T-helper 2 cell treated with Interferon-gamma antibody and Interleukin-4, amounts not matched to agents 5 μg/mL and 100 μg/mL, for 36 hours (primary cell): ENCODE data around the gene SPAG16.

Source experiments
- DNase-seq: peaks from one replicate; pipeline ENCODE4 v3.0.0; 2021; ENCODE audit warnings: low spot score
- H3K27ac Mint-ChIP-seq: one replicate; pipeline ENCODE4 v1.8.0; 2021; ENCODE audit warnings: mild to moderate bottlenecking, mixed read lengths
- H3K27me3 Mint-ChIP-seq: one replicate; pipeline ENCODE4 v1.8.0; 2021; ENCODE audit warnings: low read depth, mixed read lengths
- H3K36me3 Mint-ChIP-seq: one replicate; pipeline ENCODE4 v1.8.0; 2021; ENCODE audit warnings: low read depth, mixed read lengths
- H3K4me1 Mint-ChIP-seq: one replicate; pipeline ENCODE4 v1.8.0; 2021; ENCODE audit warnings: low read depth, mixed read lengths
- H3K4me3 Mint-ChIP-seq: one replicate; pipeline ENCODE4 v1.8.0; 2022; ENCODE audit warnings: mild to moderate bottlenecking, moderate library complexity, mixed read lengths
- H3K9me3 Mint-ChIP-seq: one replicate; pipeline ENCODE4 v1.8.0; 2021; ENCODE audit warnings: mixed read lengths

SPAG16 gene

DNA sequence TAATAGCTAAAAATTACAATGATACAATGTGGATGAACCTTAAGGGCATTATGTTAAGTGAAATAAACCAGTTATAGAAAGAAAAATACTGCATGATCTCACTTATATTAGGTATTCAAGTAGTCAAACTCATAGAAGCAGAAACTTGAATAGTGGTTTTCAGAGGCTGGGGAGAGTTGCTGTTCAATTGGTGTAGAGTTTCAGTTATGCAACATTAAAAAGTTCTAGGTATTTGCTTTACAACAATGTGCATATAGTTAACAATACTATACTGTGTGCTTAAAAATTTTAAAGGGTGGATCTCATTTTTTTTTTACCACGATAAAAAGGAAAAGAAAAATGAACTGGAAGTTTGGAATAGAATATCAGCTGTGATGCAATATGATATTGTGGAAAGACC lies 479.1 kb downstream of the SPAG16 start:
- no peaks in the 10 kb centered on the region for H3K9me3 Mint-ChIP-seq
- no peak overlapping the region for H3K4me3 Mint-ChIP-seq
- H3K4me1 Mint-ChIP-seq: no peaks in the 10 kb centered on the region
- DNase-seq: no peak
- H3K27me3 Mint-ChIP-seq: no peaks in the 10 kb centered on the region
- no peak overlapping the region for H3K27ac Mint-ChIP-seq
- H3K36me3 Mint-ChIP-seq: no peaks in the 10 kb centered on the region

DNA sequence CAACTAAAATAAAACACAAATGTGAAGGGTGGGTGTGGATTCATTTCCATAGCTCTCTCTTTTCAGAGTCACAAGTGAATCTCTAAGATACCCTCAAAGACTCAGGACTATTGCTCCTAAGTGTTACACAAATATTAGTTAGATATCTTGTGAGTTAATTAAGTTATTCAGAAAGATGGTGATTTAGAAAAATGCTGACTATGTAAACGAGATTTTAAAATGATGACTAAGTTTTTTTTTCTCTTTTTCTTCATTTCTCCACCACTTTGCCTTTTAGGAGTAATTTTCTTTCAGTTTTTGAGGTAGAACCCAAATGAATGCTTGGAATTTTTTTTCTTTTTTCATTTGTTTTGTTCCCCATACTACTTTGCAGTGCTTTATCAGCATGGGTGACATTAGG lies 479.7 kb downstream of the SPAG16 start:
- no peak overlapping the region for H3K27ac Mint-ChIP-seq
- H3K4me1 Mint-ChIP-seq: no peaks in the 10 kb centered on the region
- DNase-seq: no peak
- H3K4me3 Mint-ChIP-seq: no peak overlapping the region
- H3K9me3 Mint-ChIP-seq: no peaks in the 10 kb centered on the region
- no peaks in the 10 kb centered on the region for H3K36me3 Mint-ChIP-seq
- H3K27me3 Mint-ChIP-seq: no peaks in the 10 kb centered on the region

- no peaks in the 10 kb centered on the region for H3K36me3 Mint-ChIP-seq
- H3K4me1 Mint-ChIP-seq: no peaks in the 10 kb centered on the region
- no peak overlapping the region for H3K27ac Mint-ChIP-seq
- no peak overlapping the region for H3K4me3 Mint-ChIP-seq
- H3K9me3 Mint-ChIP-seq: no peaks in the 10 kb centered on the region
- DNase-seq: no peak
- H3K27me3 Mint-ChIP-seq: no peaks in the 10 kb centered on the region
Observed at GRCh38 chr2:213764849-213765248, 480.6 kb downstream of the SPAG16 start.

- H3K9me3 Mint-ChIP-seq: no peaks in the 10 kb centered on the region
- no peak overlapping the region for H3K4me3 Mint-ChIP-seq
- no peak overlapping the region for H3K27ac Mint-ChIP-seq
- no peaks in the 10 kb centered on the region for H3K36me3 Mint-ChIP-seq
- no peak for DNase-seq
- no peaks in the 10 kb centered on the region for H3K27me3 Mint-ChIP-seq
- H3K4me1 Mint-ChIP-seq: no peaks in the 10 kb centered on the region
Observed at GRCh38 chr2:213766062-213766461, 481.8 kb downstream of the SPAG16 start.

DNA sequence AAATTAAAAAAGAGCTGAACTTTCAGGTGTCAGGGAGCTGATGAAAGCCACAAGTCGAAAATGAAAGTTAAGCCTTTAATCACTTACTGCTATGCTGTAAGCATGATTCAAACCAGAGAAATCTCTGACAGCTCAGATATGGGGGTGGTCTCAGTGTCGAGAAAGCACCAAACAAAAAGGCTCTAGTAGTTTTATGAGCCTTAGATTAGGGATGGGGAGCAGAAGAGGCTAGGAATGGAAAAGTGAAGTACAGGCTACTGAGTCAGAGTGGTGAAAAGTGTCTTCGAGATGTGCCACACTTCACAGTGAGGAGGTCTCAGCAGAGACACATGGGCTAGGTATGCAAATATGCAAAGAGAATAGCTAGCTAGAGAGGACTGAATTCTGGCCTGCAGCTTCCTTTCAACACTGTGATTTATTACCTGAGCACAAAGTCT lies 482.2 kb downstream of the SPAG16 start:
- no peak for DNase-seq
- Mint-ChIP-seq H3K36me3 (no peaks in the 10 kb centered on the region), H3K4me1 (no peaks in the 10 kb centered on the region), H3K9me3 (no peaks in the 10 kb centered on the region), H3K4me3 (no peak overlapping the region), H3K27ac (no peak overlapping the region), H3K27me3 (no peaks in the 10 kb centered on the region)

DNA sequence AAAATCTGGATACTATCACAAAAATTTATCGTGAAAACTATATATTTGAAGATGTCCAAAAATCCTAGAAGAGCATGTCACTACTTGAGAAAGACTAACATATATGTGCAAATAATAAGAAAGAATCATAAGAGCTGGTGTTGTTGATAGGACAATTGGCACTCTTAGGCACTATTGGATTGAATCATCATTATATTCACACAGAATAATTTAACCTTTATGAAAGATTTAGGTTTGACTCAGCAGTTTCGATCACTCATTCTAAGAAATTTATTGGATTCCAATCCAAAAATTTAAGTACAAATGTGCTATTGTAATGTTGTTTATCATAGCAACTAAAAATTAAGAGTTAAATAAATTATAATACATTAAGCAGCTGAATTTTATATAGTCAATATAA lies 503.6 kb downstream of the SPAG16 start:
- no peaks in the 10 kb centered on the region for H3K9me3 Mint-ChIP-seq
- no peak for DNase-seq
- no peak overlapping the region for H3K27ac Mint-ChIP-seq
- no peak overlapping the region for H3K4me3 Mint-ChIP-seq
- H3K4me1 Mint-ChIP-seq: no peaks in the 10 kb centered on the region
- H3K27me3 Mint-ChIP-seq: no peaks in the 10 kb centered on the region
- no peaks in the 10 kb centered on the region for H3K36me3 Mint-ChIP-seq

- no peak for DNase-seq
- H3K4me1 Mint-ChIP-seq: no peaks in the 10 kb centered on the region
- H3K27ac Mint-ChIP-seq: no peak overlapping the region
- H3K27me3 Mint-ChIP-seq: no peaks in the 10 kb centered on the region
- H3K9me3 Mint-ChIP-seq: no peaks in the 10 kb centered on the region
- H3K36me3 Mint-ChIP-seq: no peaks in the 10 kb centered on the region
- no peak overlapping the region for H3K4me3 Mint-ChIP-seq
Observed at GRCh38 chr2:213789940-213790339, 505.7 kb downstream of the SPAG16 start.

DNA sequence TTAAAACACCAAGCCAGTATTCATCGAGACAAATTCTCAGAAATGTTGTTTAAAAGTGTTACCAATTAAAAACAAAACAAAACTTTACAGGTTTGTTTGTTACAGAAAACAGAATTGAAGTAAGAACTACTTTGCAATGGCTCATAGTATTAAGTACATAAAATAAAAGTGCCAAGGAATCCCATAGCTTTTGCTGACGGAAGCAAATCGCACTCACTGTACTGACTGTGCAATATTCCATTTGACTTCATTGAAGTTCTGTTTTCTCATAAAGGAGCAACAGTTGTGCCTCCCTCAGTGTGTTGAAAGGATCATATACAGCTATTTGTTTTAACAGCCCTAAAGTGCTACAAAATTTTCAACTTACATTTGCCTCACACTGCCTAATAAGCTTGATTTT lies 507.8 kb downstream of the SPAG16 start:
- no peaks in the 10 kb centered on the region for H3K27me3 Mint-ChIP-seq

GRCh38 chr2:213806125-213806726 lies 522.0 kb downstream of the SPAG16 start:
- Mint-ChIP-seq H3K4me3 (no peak overlapping the region), H3K9me3 (no peaks in the 10 kb centered on the region), H3K27me3 (no peaks in the 10 kb centered on the region), H3K27ac (no peak overlapping the region), H3K36me3 (no peaks in the 10 kb centered on the region), H3K4me1 (no peaks in the 10 kb centered on the region)
- no peak for DNase-seq

More for the DNA sequence above, 507.8 kb downstream of the SPAG16 start:
- Mint-ChIP-seq H3K27ac (no peak overlapping the region), H3K36me3 (no peaks in the 10 kb centered on the region), H3K4me1 (no peaks in the 10 kb centered on the region), H3K4me3 (no peak overlapping the region), H3K9me3 (no peaks in the 10 kb centered on the region)
- no peak for DNase-seq

DNA sequence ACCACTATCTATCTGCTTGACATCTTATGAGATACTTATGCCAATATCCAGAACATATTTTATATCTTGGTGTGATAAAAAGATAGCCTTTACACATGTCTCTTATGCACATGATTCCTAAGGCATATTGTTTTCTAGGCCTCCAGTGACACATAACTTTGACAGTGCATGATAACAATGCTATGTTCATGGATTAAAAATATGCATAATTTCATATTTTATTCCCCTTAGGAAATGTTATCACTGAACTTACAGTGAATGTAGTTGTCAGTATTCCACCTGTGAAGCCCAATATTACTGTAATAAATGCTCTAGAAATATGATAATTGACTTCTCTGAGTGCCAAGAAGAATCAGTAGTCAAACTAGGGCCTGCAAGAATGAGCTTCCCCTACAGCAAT lies 532.3 kb downstream of the SPAG16 start:
- Mint-ChIP-seq H3K27ac (no peak overlapping the region), H3K4me1 (no peaks in the 10 kb centered on the region), H3K36me3 (no peaks in the 10 kb centered on the region), H3K27me3 (no peaks in the 10 kb centered on the region), H3K4me3 (no peak overlapping the region), H3K9me3 (no peaks in the 10 kb centered on the region)
- no peak for DNase-seq

DNA sequence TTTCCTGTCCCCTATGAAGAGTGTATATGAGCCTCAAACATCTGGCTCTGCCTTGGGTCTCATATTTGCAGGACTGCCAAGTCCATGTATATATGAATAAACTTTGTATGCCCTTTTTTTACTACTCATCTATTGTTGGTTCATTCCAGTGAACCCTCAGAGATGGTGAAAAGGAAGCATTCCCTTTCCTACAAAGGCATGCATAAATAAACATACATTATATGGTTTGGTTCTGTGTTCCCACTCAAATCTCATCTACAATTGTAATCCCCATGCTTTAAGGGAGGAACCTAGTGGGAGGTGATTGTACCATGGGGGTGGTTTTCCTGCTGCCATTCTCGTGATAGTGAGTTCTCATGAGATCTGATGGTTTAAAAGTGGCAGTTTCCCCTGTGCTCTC lies 534.2 kb downstream of the SPAG16 start:
- no peaks in the 10 kb centered on the region for H3K36me3 Mint-ChIP-seq
- H3K9me3 Mint-ChIP-seq: no peaks in the 10 kb centered on the region
- no peak overlapping the region for H3K27ac Mint-ChIP-seq
- H3K4me1 Mint-ChIP-seq: no peaks in the 10 kb centered on the region
- no peak for DNase-seq
- no peaks in the 10 kb centered on the region for H3K27me3 Mint-ChIP-seq
- no peak overlapping the region for H3K4me3 Mint-ChIP-seq

DNA sequence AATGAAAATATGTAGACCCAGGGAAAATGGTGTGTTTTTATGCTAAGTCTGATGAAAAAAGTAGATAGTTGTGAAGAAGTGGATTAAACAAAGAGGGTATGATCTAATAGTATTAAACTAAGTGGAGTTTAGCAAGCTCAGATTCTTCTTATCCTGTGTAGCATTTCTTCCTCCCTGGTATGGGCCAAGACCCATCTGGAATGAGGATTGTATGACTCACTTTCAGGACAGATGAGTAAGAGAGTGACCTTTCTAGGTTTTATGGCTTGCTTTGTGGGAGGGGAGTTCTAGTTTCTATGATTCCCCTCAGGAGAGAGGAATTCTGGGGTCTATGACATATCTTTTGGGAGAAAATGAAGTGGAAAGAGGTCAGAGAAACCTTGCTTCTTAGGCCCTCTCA lies 550.1 kb downstream of the SPAG16 start:
- Mint-ChIP-seq H3K4me1 (no peaks in the 10 kb centered on the region), H3K4me3 (no peak overlapping the region), H3K9me3 (no peaks in the 10 kb centered on the region), H3K36me3 (no peaks in the 10 kb centered on the region), H3K27ac (no peak overlapping the region), H3K27me3 (no peaks in the 10 kb centered on the region)
- DNase-seq: no peak

- no peak for DNase-seq
- H3K4me1 Mint-ChIP-seq: no peaks in the 10 kb centered on the region
- H3K36me3 Mint-ChIP-seq: no peaks in the 10 kb centered on the region
- H3K9me3 Mint-ChIP-seq: no peaks in the 10 kb centered on the region
- no peak overlapping the region for H3K27ac Mint-ChIP-seq
- no peak overlapping the region for H3K4me3 Mint-ChIP-seq
- H3K27me3 Mint-ChIP-seq: no peaks in the 10 kb centered on the region
Observed at GRCh38 chr2:213834746-213835145, 550.5 kb downstream of the SPAG16 start.

- H3K36me3 Mint-ChIP-seq: no peaks in the 10 kb centered on the region
- no peak overlapping the region for H3K27ac Mint-ChIP-seq
- H3K27me3 Mint-ChIP-seq: no peaks in the 10 kb centered on the region
- H3K4me3 Mint-ChIP-seq: no peak overlapping the region
- H3K4me1 Mint-ChIP-seq: no peaks in the 10 kb centered on the region
- H3K9me3 Mint-ChIP-seq: no peaks in the 10 kb centered on the region
- no peak for DNase-seq
Observed at GRCh38 chr2:213846856-213847255, 562.6 kb downstream of the SPAG16 start.

DNA sequence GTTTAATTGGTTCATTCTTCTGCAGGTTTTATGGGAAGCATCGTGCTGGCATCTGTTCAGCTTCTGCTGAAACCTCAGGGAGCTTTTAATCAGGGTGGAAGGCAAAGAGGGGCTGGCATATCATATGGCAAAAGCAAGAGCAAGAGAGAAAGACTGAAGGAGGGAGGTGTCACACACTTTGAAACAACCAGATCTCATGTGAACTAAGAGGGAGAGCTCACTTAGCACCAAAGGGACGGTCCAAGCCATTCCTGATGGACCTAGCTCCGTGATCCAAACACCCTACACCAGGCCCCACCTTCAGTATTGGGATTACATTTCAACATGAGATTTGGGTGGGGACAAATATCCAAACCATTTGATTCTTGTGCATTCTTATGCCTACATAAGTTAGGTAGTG lies 563.1 kb downstream of the SPAG16 start:
- Mint-ChIP-seq H3K27me3 (no peaks in the 10 kb centered on the region), H3K4me3 (no peak overlapping the region), H3K9me3 (no peaks in the 10 kb centered on the region), H3K36me3 (no peaks in the 10 kb centered on the region), H3K27ac (no peak overlapping the region), H3K4me1 (no peaks in the 10 kb centered on the region)
- DNase-seq: no peak
